Measurements from ENCODE around the gene PIK3C2A.

PIK3C2A gene

GRCh38 chr11:17214338-17214737, 6.6 kb upstream of the PIK3C2A start:
- DNase-seq: no peak

GRCh38 chr11:17211286-17211685, 3.5 kb upstream of the PIK3C2A start:
- DNase-seq: no peak

- DNase-seq: no peak
Measured at GRCh38 chr11:17209939-17210245, 2.1 kb upstream of the PIK3C2A start.

- DNase-seq: peak; percentile 73
Measured at GRCh38 chr11:17208257-17208999, 642 bp upstream of the PIK3C2A start.

- no peak for DNase-seq
Measured at GRCh38 chr11:17206463-17206862, 1.3 kb downstream of the PIK3C2A start.

- no peak for DNase-seq
Measured at GRCh38 chr11:17197431-17197898, 10.3 kb downstream of the PIK3C2A start.

- no peak for DNase-seq
Measured at GRCh38 chr11:17188675-17189074, 19.1 kb downstream of the PIK3C2A start.

- DNase-seq: no peak
Measured at GRCh38 chr11:17186932-17187692, 20.7 kb downstream of the PIK3C2A start.

GRCh38 chr11:17185938-17186337, 21.8 kb downstream of the PIK3C2A start:
- no peak for DNase-seq

- no peak for DNase-seq
Measured at GRCh38 chr11:17184882-17185587, 22.8 kb downstream of the PIK3C2A start.

GRCh38 chr11:17183836-17184235, 23.9 kb downstream of the PIK3C2A start:
- no peak for DNase-seq

- DNase-seq: no peak
Measured at GRCh38 chr11:17179970-17180369, 27.8 kb downstream of the PIK3C2A start.

GRCh38 chr11:17173332-17173731, 34.5 kb downstream of the PIK3C2A start:
- DNase-seq: no peak

- DNase-seq: no peak
Measured at GRCh38 chr11:17171916-17172315, 35.9 kb downstream of the PIK3C2A start.

GRCh38 chr11:17171343-17171742, 36.4 kb downstream of the PIK3C2A start:
- no peak for DNase-seq

GRCh38 chr11:17169876-17170275, 37.9 kb downstream of the PIK3C2A start:
- no peak for DNase-seq

GRCh38 chr11:17165247-17165890, 42.4 kb downstream of the PIK3C2A start:
- DNase-seq: no peak

- DNase-seq: no peak
Measured at GRCh38 chr11:17164361-17165246, 43.2 kb downstream of the PIK3C2A start.

GRCh38 chr11:17163736-17164135, 44.0 kb downstream of the PIK3C2A start:
- DNase-seq: no peak

- DNase-seq: no peak
Measured at GRCh38 chr11:17163291-17163690, 44.5 kb downstream of the PIK3C2A start.

GRCh38 chr11:17162376-17162775, 45.4 kb downstream of the PIK3C2A start:
- no peak for DNase-seq

GRCh38 chr11:17161515-17161914, 46.3 kb downstream of the PIK3C2A start:
- no peak for DNase-seq
